Activated B cell treated with CpG ODN at 0.5 μM for 24 hours (primary cell): Measurements from ENCODE around the gene AP5M1. TPM values are rescaled to one million over a fixed set of nuclear protein-coding genes. Genes with fewer than 3 reads are reported as not detected.

ENCODE experiments used
- ATAC-seq: fragments of 200-7000 bp; cut with Tn5 transposase; one replicate; pipeline ENCODE4 v1.10.0; 2021; ENCODE audit warnings: low read depth, mild to moderate bottlenecking, moderate library complexity
- CTCF ChIA-PET: fragments of 350-600 bp; sonication (Branson Sonifier 250); formaldehyde crosslinking; loops from one replicate; lab custom pipeline; 2021; ENCODE audit warnings: antibody characterized with exemption; lab: Charles Lee
- POLR2A ChIA-PET: fragments of 350-600 bp; sonication (Branson Sonifier 250); formaldehyde crosslinking; loops from one replicate; lab custom pipeline; 2021; ENCODE audit warnings: antibody characterized with exemption; lab: Charles Lee
- DNase-seq: peaks from one replicate; pipeline ENCODE4 v3.0.0; 2022
- H3K27ac Mint-ChIP-seq: one replicate; pipeline ENCODE4 v1.8.0; 2020; ENCODE audit warnings: mixed read lengths
- H3K27me3 Mint-ChIP-seq: one replicate; pipeline ENCODE4 v1.8.0; 2021; ENCODE audit warnings: mixed read lengths
- H3K36me3 Mint-ChIP-seq: one replicate; pipeline ENCODE4 v1.8.0; 2021; ENCODE audit warnings: low read depth, mixed read lengths
- H3K4me1 Mint-ChIP-seq: one replicate; pipeline ENCODE4 v1.8.0; 2021; ENCODE audit warnings: mixed read lengths
- H3K4me3 Mint-ChIP-seq: one replicate; pipeline ENCODE4 v1.8.0; 2020; ENCODE audit warnings: mild to moderate bottlenecking, mixed read lengths
- H3K9me3 Mint-ChIP-seq: one replicate; pipeline ENCODE4 v1.8.0; 2020; ENCODE audit warnings: mixed read lengths
- CTCF ChIP-seq: fragments of 200-600 bp; IDR thresholded peaks from one replicate; pipeline ENCODE4 v1.8.0; 2022; ENCODE audit warnings: antibody characterized with exemption, mild to moderate bottlenecking
- intact Hi-C: fragments of 100-400 bp; cut with micrococcal nuclease; formaldehyde crosslinking; loops from one replicate; pipeline ENCODE4 v1.15.1; 2024
- total RNA-seq: library from RNA; stranded (reverse); gene quantifications from 2 replicates; pipeline ENCODE4 v1.2.3, GENCODE V29; 2022

Gene AP5M1
- total RNA-seq, 1 donor from 2014 or later, result 54.6 TPM

GRCh38 chr14:57259672-57260071, 9.1 kb upstream of the AP5M1 start:
- Mint-ChIP-seq H3K4me3 (no peak overlapping the region), H3K27me3 (no peaks in the 10 kb centered on the region), H3K4me1 (peaks cover 23% of the 10 kb centered on the region), H3K27ac (no peak overlapping the region), H3K9me3 (no peaks in the 10 kb centered on the region), H3K36me3 (peaks cover 16% of the 10 kb centered on the region)
- no peak for DNase-seq
- no peak for TF ChIP-seq CTCF
- CTCF ChIA-PET, result no interaction called here
- no peak for ATAC-seq
- intact Hi-C loops, result loop anchor here (2.0 to 10.0 kb wide), 3 partner anchors 15 to 1375 kb away; partner anchors contain the start of genes ACTR10 and DACT1
- POLR2A ChIA-PET, result no interaction called here

- DNase-seq (no peak), ATAC-seq (no peak)
- H3K9me3 Mint-ChIP-seq, result no peaks in the 10 kb centered on the region
- peaks cover 23% of the 10 kb centered on the region for H3K4me1 Mint-ChIP-seq
- no peaks in the 10 kb centered on the region for H3K27me3 Mint-ChIP-seq
- H3K4me3 Mint-ChIP-seq, result no peak overlapping the region
- ChIA-PET CTCF (no interaction called here), POLR2A (no interaction called here)
- peaks cover 10% of the 10 kb centered on the region for H3K36me3 Mint-ChIP-seq
- intact Hi-C loops, result loop anchor here (2.0 to 10.0 kb wide), 3 partner anchors 17 to 1373 kb away; partner anchors contain the start of genes ACTR10 and DACT1
- no peak for TF ChIP-seq CTCF
- H3K27ac Mint-ChIP-seq, result no peak overlapping the region
Measured at GRCh38 chr14:57261604-57262003, 7.2 kb upstream of the AP5M1 start.

- POLR2A ChIA-PET, result no interaction called here
- CTCF ChIA-PET, result no interaction called here
- H3K27me3 Mint-ChIP-seq, result no peaks in the 10 kb centered on the region
- no peak overlapping the region for H3K4me3 Mint-ChIP-seq
- no peak overlapping the region for H3K27ac Mint-ChIP-seq
- no peak for TF ChIP-seq CTCF
- intact Hi-C loops, result loop anchor here (10.0 kb wide), 2 partner anchors 943 to 1373 kb away; partner anchors contain the start of genes ACTR10 and DACT1
- H3K36me3 Mint-ChIP-seq, result peaks cover 6% of the 10 kb centered on the region
- no peaks in the 10 kb centered on the region for H3K9me3 Mint-ChIP-seq
- DNase-seq, result no peak
- no peak for ATAC-seq
- H3K4me1 Mint-ChIP-seq, result peaks cover 28% of the 10 kb centered on the region
Measured at GRCh38 chr14:57262117-57262516, 6.7 kb upstream of the AP5M1 start.

GRCh38 chr14:57266065-57266464, 2.7 kb upstream of the AP5M1 start:
- Mint-ChIP-seq H3K27me3 (no peaks in the 10 kb centered on the region), H3K27ac (no peak overlapping the region), H3K4me1 (peaks cover 63% of the 10 kb centered on the region), H3K36me3 (peaks cover 19% of the 10 kb centered on the region), H3K9me3 (no peaks in the 10 kb centered on the region), H3K4me3 (no peak overlapping the region)
- intact Hi-C loops, result loop anchor here (5.0 to 10.0 kb wide), 3 partner anchors 939 to 1854 kb away; partner anchors contain the start of genes ACTR10, ATG14 and DACT1
- ATAC-seq, result no peak
- POLR2A ChIA-PET, result interaction anchor here (1.5 kb wide), 1 partner anchor 686 kb away, joined by 6 read pairs; the partner anchor contains the start of gene TMEM260
- DNase-seq, result no peak
- TF ChIP-seq CTCF, result no peak
- CTCF ChIA-PET, result no interaction called here

GRCh38 chr14:57273236-57273635, 4.5 kb downstream of the AP5M1 start:
- H3K9me3 Mint-ChIP-seq, result no peaks in the 10 kb centered on the region
- H3K4me1 Mint-ChIP-seq, result peaks cover 35% of the 10 kb centered on the region
- intact Hi-C loops, result no loop called here
- POLR2A ChIA-PET, result no interaction called here
- DNase-seq, result no peak
- no peak overlapping the region for H3K27ac Mint-ChIP-seq
- CTCF ChIA-PET, result no interaction called here
- no peaks in the 10 kb centered on the region for H3K27me3 Mint-ChIP-seq
- TF ChIP-seq CTCF, result no peak
- ATAC-seq, result no peak
- H3K36me3 Mint-ChIP-seq, result peaks cover 40% of the 10 kb centered on the region
- H3K4me3 Mint-ChIP-seq, result no peak overlapping the region
